Mesendoderm (in vitro differentiated cells): ENCODE data around the gene ARHGAP15.
A peak's percentile ranks its signal among the peaks of the same experiment; 100 is the strongest.

Experiments used
- DNase-seq: peaks from one replicate; pipeline ENCODE4 v3.0.0; 2013
- H2AK5ac ChIP-seq: 2 replicates; pipeline ENCODE4 v1.6.1; 2013; ENCODE audit warnings: low read length, inconsistent platforms
- H2BK120ac ChIP-seq: 2 replicates; pipeline ENCODE4 v1.6.1; 2013; ENCODE audit warnings: low read depth, mild to moderate bottlenecking, low read length, moderate library complexity, mixed read lengths
- H2BK15ac ChIP-seq: replicated peaks from 2 replicates; pipeline ENCODE4 v1.6.1; 2013; ENCODE audit warnings: low read depth, mild to moderate bottlenecking, moderate library complexity
- H2BK5ac ChIP-seq: 2 replicates; pipeline ENCODE4 v1.6.1; 2013; ENCODE audit warnings: low read length, inconsistent platforms
- H3K18ac ChIP-seq: 2 replicates; pipeline ENCODE4 v1.6.1; 2013; ENCODE audit warnings: mild to moderate bottlenecking, low read length, mixed read lengths
- H3K23ac ChIP-seq: one replicate; pipeline ENCODE4 v1.6.1; 2013; ENCODE audit warnings: low read length
- H3K27ac ChIP-seq: 2 replicates; pipeline ENCODE4 v1.5.1; 2013; ENCODE audit warnings: low read depth, mild to moderate bottlenecking, inconsistent platforms, low read length, moderate library complexity
- H3K27me3 ChIP-seq: 2 replicates; pipeline ENCODE4 v1.6.1; 2013; ENCODE audit warnings: low read length, control low read depth, mild to moderate bottlenecking, inconsistent platforms; ENCODE audit not compliant: insufficient read depth, poor library complexity
- H3K36me3 ChIP-seq: 2 replicates; pipeline ENCODE4 v1.6.1; 2013; ENCODE audit warnings: low read length, inconsistent platforms; ENCODE audit not compliant: control insufficient read depth, insufficient read depth
- H3K4ac ChIP-seq: one replicate; pipeline ENCODE4 v1.6.1; 2013; ENCODE audit warnings: low read depth, mild to moderate bottlenecking, low read length, moderate library complexity
- H3K4me1 ChIP-seq: 2 replicates; pipeline ENCODE4 v1.6.1; 2013; ENCODE audit warnings: low read depth, low read length, inconsistent platforms; ENCODE audit not compliant: control insufficient read depth
- H3K4me2 ChIP-seq: 2 replicates; pipeline ENCODE4 v1.6.1; 2013; ENCODE audit warnings: low read length
- H3K4me3 ChIP-seq: 2 replicates; pipeline ENCODE4 v1.5.1; 2013; ENCODE audit warnings: mild to moderate bottlenecking, low read length
- H3K56ac ChIP-seq: one replicate; pipeline ENCODE4 v1.6.1; 2013; ENCODE audit warnings: low read length
- H3K79me1 ChIP-seq: 2 replicates; pipeline ENCODE4 v1.6.1; 2013; ENCODE audit warnings: low read length, inconsistent platforms
- H3K79me2 ChIP-seq: 2 replicates; pipeline ENCODE4 v1.6.1; 2013; ENCODE audit warnings: mild to moderate bottlenecking, low read length; ENCODE audit not compliant: control insufficient read depth, insufficient read depth
- H3K9ac ChIP-seq: 2 replicates; pipeline ENCODE4 v1.6.1; 2013; ENCODE audit warnings: low read length, inconsistent platforms
- H4K5ac ChIP-seq: one replicate; pipeline ENCODE4 v1.6.1; 2013; ENCODE audit warnings: low read length
- H4K8ac ChIP-seq: one replicate; pipeline ENCODE4 v1.6.1; 2013; ENCODE audit warnings: low read depth, mild to moderate bottlenecking, control low read depth, low read length, moderate library complexity
- WGBS: extraction: QIAGEN DNeasy Blood & Tissue Kit; methylation state at CpG from one replicate; pipeline ENCODE4 v1.1.7; 2013; ENCODE audit warnings: low lambda C conversion rate, missing lambda C conversion rate; ENCODE audit not compliant: insufficient coverage; ENCODE audit errors: extremely low coverage; 5-methylcytosine and 5-hydroxymethylcytosine counted together

The ARHGAP15 gene

GRCh38 chr2:143705108-143705707, 576.0 kb downstream of the ARHGAP15 start:
- no peak overlapping the region for H3K56ac ChIP-seq
- H3K36me3 ChIP-seq, result no peaks in the 10 kb centered on the region
- no peak overlapping the region for H3K4ac ChIP-seq
- no peak overlapping the region for H3K9ac ChIP-seq
- H3K27ac ChIP-seq, result no peak overlapping the region
- no peak overlapping the region for H2BK120ac ChIP-seq
- no peak overlapping the region for H3K23ac ChIP-seq
- no CpG with 5 or more reads among the region's 6 CpGs for WGBS
- H3K79me1 ChIP-seq, result no peaks in the 10 kb centered on the region
- no peak overlapping the region for H3K4me3 ChIP-seq
- H4K5ac ChIP-seq, result no peak overlapping the region
- no peaks in the 10 kb centered on the region for H3K27me3 ChIP-seq
- no peak overlapping the region for H4K8ac ChIP-seq
- DNase-seq, result no peak
- H3K79me2 ChIP-seq, result no peaks in the 10 kb centered on the region
- no peak overlapping the region for H2AK5ac ChIP-seq
- no peak overlapping the region for H2BK5ac ChIP-seq
- no peak overlapping the region for H3K4me2 ChIP-seq
- peaks cover 4% of the 10 kb centered on the region for H3K4me1 ChIP-seq
- H2BK15ac ChIP-seq, result no peak overlapping the region
- no peak overlapping the region for H3K18ac ChIP-seq

GRCh38 chr2:143706354-143706753, 577.1 kb downstream of the ARHGAP15 start:
- H3K27ac ChIP-seq, result no peak overlapping the region
- H3K18ac ChIP-seq, result no peak overlapping the region
- no peaks in the 10 kb centered on the region for H3K79me1 ChIP-seq
- H2BK15ac ChIP-seq, result no peak overlapping the region
- no peak overlapping the region for H4K8ac ChIP-seq
- no peak overlapping the region for H2BK5ac ChIP-seq
- no peak overlapping the region for H2BK120ac ChIP-seq
- no peaks in the 10 kb centered on the region for H3K27me3 ChIP-seq
- H3K4me2 ChIP-seq, result no peak overlapping the region
- H3K36me3 ChIP-seq, result no peaks in the 10 kb centered on the region
- no peaks in the 10 kb centered on the region for H3K79me2 ChIP-seq
- H3K4me3 ChIP-seq, result no peak overlapping the region
- no peak overlapping the region for H2AK5ac ChIP-seq
- DNase-seq, result no peak
- peaks cover 4% of the 10 kb centered on the region for H3K4me1 ChIP-seq
- peak overlapping the region; percentile 4 for H3K4ac ChIP-seq
- no peak overlapping the region for H3K9ac ChIP-seq
- H3K56ac ChIP-seq, result no peak overlapping the region
- no CpG with 5 or more reads among the region's 3 CpGs for WGBS
- peak overlapping the region; percentile 65 for H4K5ac ChIP-seq
- H3K23ac ChIP-seq, result no peak overlapping the region

GRCh38 chr2:143708682-143709081, 579.5 kb downstream of the ARHGAP15 start:
- Histone ChIP-seq H3K23ac (no peak overlapping the region), H3K4me2 (no peak overlapping the region), H2AK5ac (no peak overlapping the region), H4K8ac (no peak overlapping the region), H3K79me2 (no peaks in the 10 kb centered on the region), H3K9ac (no peak overlapping the region), H3K27me3 (no peaks in the 10 kb centered on the region), H2BK15ac (no peak overlapping the region), H3K4me1 (peaks cover 4% of the 10 kb centered on the region), H3K79me1 (no peaks in the 10 kb centered on the region), H3K56ac (peak overlapping the region; percentile 38), H3K18ac (no peak overlapping the region), H3K4ac (no peak overlapping the region), H4K5ac (no peak overlapping the region), H2BK5ac (peak overlapping the region; percentile 65), H3K27ac (peak overlapping the region; percentile 8), H2BK120ac (no peak overlapping the region), H3K4me3 (no peak overlapping the region), H3K36me3 (no peaks in the 10 kb centered on the region)
- peak; percentile 71 for DNase-seq

GRCh38 chr2:143710196-143710595, 581.0 kb downstream of the ARHGAP15 start:
- H2BK5ac ChIP-seq, result no peak overlapping the region
- no peak overlapping the region for H3K23ac ChIP-seq
- no peak overlapping the region for H3K18ac ChIP-seq
- no peaks in the 10 kb centered on the region for H3K79me1 ChIP-seq
- no peaks in the 10 kb centered on the region for H3K79me2 ChIP-seq
- no peak overlapping the region for H3K9ac ChIP-seq
- H3K56ac ChIP-seq, result no peak overlapping the region
- H3K4me3 ChIP-seq, result no peak overlapping the region
- H3K4me2 ChIP-seq, result no peak overlapping the region
- no peak overlapping the region for H3K27ac ChIP-seq
- no peak overlapping the region for H4K8ac ChIP-seq
- H3K4me1 ChIP-seq, result peaks cover 4% of the 10 kb centered on the region
- WGBS, result no CpG with 5 or more reads among the region's 4 CpGs
- no peak for DNase-seq
- no peaks in the 10 kb centered on the region for H3K36me3 ChIP-seq
- no peak overlapping the region for H3K4ac ChIP-seq
- no peak overlapping the region for H2BK120ac ChIP-seq
- H4K5ac ChIP-seq, result no peak overlapping the region
- H2AK5ac ChIP-seq, result no peak overlapping the region
- H2BK15ac ChIP-seq, result no peak overlapping the region
- H3K27me3 ChIP-seq, result no peaks in the 10 kb centered on the region

GRCh38 chr2:143710879-143711278, 581.7 kb downstream of the ARHGAP15 start:
- H3K27me3 ChIP-seq, result no peaks in the 10 kb centered on the region

GRCh38 chr2:143716522-143716921, 587.3 kb downstream of the ARHGAP15 start:
- no peak overlapping the region for H3K4ac ChIP-seq
- H2BK120ac ChIP-seq, result no peak overlapping the region
- no peaks in the 10 kb centered on the region for H3K36me3 ChIP-seq
- no peaks in the 10 kb centered on the region for H3K79me2 ChIP-seq
- no peaks in the 10 kb centered on the region for H3K4me1 ChIP-seq
- no peak for DNase-seq
- no peak overlapping the region for H3K56ac ChIP-seq
- H3K79me1 ChIP-seq, result no peaks in the 10 kb centered on the region
- H3K27me3 ChIP-seq, result no peaks in the 10 kb centered on the region
- WGBS, result no CpG with 5 or more reads among the region's 1 CpG
- no peak overlapping the region for H3K4me2 ChIP-seq
- no peak overlapping the region for H2BK5ac ChIP-seq
- no peak overlapping the region for H2BK15ac ChIP-seq
- no peak overlapping the region for H2AK5ac ChIP-seq
- H3K9ac ChIP-seq, result no peak overlapping the region
- H3K23ac ChIP-seq, result no peak overlapping the region
- H4K8ac ChIP-seq, result no peak overlapping the region
- H3K4me3 ChIP-seq, result no peak overlapping the region
- no peak overlapping the region for H4K5ac ChIP-seq
- H3K18ac ChIP-seq, result no peak overlapping the region
- no peak overlapping the region for H3K27ac ChIP-seq

More at GRCh38 chr2:143710879-143711278, 581.7 kb downstream of the ARHGAP15 start:
- Histone ChIP-seq H4K8ac (no peak overlapping the region), H3K4me3 (no peak overlapping the region), H3K4ac (no peak overlapping the region), H3K23ac (no peak overlapping the region), H3K27ac (no peak overlapping the region), H3K36me3 (no peaks in the 10 kb centered on the region), H3K4me2 (no peak overlapping the region), H3K56ac (no peak overlapping the region), H3K9ac (no peak overlapping the region), H3K79me1 (no peaks in the 10 kb centered on the region), H2BK15ac (no peak overlapping the region), H4K5ac (no peak overlapping the region), H3K18ac (no peak overlapping the region), H2BK120ac (no peak overlapping the region), H3K4me1 (peaks cover 4% of the 10 kb centered on the region), H2AK5ac (no peak overlapping the region), H2BK5ac (no peak overlapping the region), H3K79me2 (no peaks in the 10 kb centered on the region)
- no CpG with 5 or more reads among the region's 2 CpGs for WGBS
- DNase-seq, result no peak
